ENCODE data around the gene MACROH2A1. TPM values are rescaled to one million over a fixed set of nuclear protein-coding genes. Genes with fewer than 3 reads are reported as not detected.

MACROH2A1 gene
- total RNA-seq, 1 experiment from 2014 or later, result 301 TPM

- DNase-seq (ENCODE audit: low read depth), result no peak
Measured at GRCh38 chr5:135397084-135397483, 1.9 kb downstream of the MACROH2A1 start.

GRCh38 chr5:135396459-135397055 is 2.5 kb downstream of the MACROH2A1 start:
- DNase-seq (ENCODE audit: low read depth), result no peak

GRCh38 chr5:135395866-135396265 is 3.2 kb downstream of the MACROH2A1 start:
- DNase-seq (ENCODE audit: low read depth), result no peak

GRCh38 chr5:135395451-135395850 is 3.6 kb downstream of the MACROH2A1 start:
- DNase-seq (ENCODE audit: low read depth), result no peak

- no peak for DNase-seq (ENCODE audit: low read depth)
Measured at GRCh38 chr5:135394095-135394494, 4.9 kb downstream of the MACROH2A1 start.

- DNase-seq (ENCODE audit: low read depth), result no peak
Measured at GRCh38 chr5:135393691-135394090, 5.3 kb downstream of the MACROH2A1 start.

GRCh38 chr5:135393229-135393628 is 5.8 kb downstream of the MACROH2A1 start:
- DNase-seq (ENCODE audit: low read depth), result no peak

GRCh38 chr5:135392256-135392655 is 6.8 kb downstream of the MACROH2A1 start:
- no peak for DNase-seq (ENCODE audit: low read depth)

- DNase-seq (ENCODE audit: low read depth), result no peak
Measured at GRCh38 chr5:135391869-135392255, 7.2 kb downstream of the MACROH2A1 start.

GRCh38 chr5:135391116-135391868 is 7.7 kb downstream of the MACROH2A1 start:
- DNase-seq (ENCODE audit: low read depth), result peak; percentile 32

- DNase-seq (ENCODE audit: low read depth), result no peak
Measured at GRCh38 chr5:135388860-135389435, 10.1 kb downstream of the MACROH2A1 start.

GRCh38 chr5:135387629-135387960 is 11.4 kb downstream of the MACROH2A1 start:
- DNase-seq (ENCODE audit: low read depth), result no peak

- peak; percentile 83 for DNase-seq (ENCODE audit: low read depth)
Measured at GRCh38 chr5:135386886-135387628, 12.0 kb downstream of the MACROH2A1 start.

GRCh38 chr5:135386096-135386495 is 12.9 kb downstream of the MACROH2A1 start:
- DNase-seq (ENCODE audit: low read depth), result peak; percentile 61

GRCh38 chr5:135385576-135385975 is 13.5 kb downstream of the MACROH2A1 start:
- DNase-seq (ENCODE audit: low read depth), result no peak

- no peak for DNase-seq (ENCODE audit: low read depth)
Measured at GRCh38 chr5:135384898-135385297, 14.1 kb downstream of the MACROH2A1 start.

- no peak for DNase-seq (ENCODE audit: low read depth)
Measured at GRCh38 chr5:135383803-135384495, 15.1 kb downstream of the MACROH2A1 start.

GRCh38 chr5:135382981-135383380 is 16.1 kb downstream of the MACROH2A1 start:
- DNase-seq (ENCODE audit: low read depth), result no peak

- DNase-seq (ENCODE audit: low read depth), result no peak
Measured at GRCh38 chr5:135382106-135382790, 16.8 kb downstream of the MACROH2A1 start.

GRCh38 chr5:135379046-135379654 is 19.9 kb downstream of the MACROH2A1 start:
- DNase-seq (ENCODE audit: low read depth), result no peak

All from Daoy (cell line).